GM12891 (cell line): Measurements from ENCODE around the gene UBE2E1.

Source experiments
- POLR2A ChIP-seq: IDR thresholded peaks from 2 replicates; pipeline ENCODE4 v1.6.1; 2011; ENCODE audit warnings: low read depth, low read length, control low read depth
- TAF1 ChIP-seq: IDR thresholded peaks from 2 replicates; pipeline ENCODE4 v1.6.1; 2011; ENCODE audit warnings: low read depth, low read length, control low read depth

DNA sequence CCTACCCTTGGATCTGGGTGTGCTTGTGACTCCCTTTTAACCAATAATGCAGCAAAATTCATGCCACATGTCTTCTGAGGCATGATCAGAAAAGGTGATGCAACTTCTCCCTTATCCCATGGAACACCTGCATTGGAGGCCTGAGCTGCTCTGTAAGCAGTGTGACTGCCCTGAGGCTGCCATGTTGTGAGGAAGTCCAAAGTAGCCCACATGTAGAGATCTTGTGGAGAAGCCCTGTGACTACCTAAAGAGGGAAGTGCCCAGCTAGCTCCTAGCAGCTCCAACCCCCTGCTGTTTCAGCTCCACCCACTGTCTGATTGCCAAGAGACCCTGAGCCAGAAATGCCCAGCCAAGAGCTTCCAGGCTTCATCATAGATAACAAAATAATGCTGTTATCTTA, 132.9 kb downstream of the UBE2E1 start:
- TF ChIP-seq POLR2A = no peak
- no peak for TF ChIP-seq TAF1
